Stomach smooth muscle (tissue), 2 donors: ENCODE data around the gene RBM18.

Source experiments
- H3K27ac ChIP-seq: one replicate; pipeline ENCODE4 v1.7.0; 2013; ENCODE audit warnings: mild to moderate bottlenecking, low read length, inconsistent platforms
- H3K27me3 ChIP-seq, 2 donors: one replicate each; pipeline ENCODE4 v1.7.0; 2013; ENCODE audit warnings: low read length in 2 of 2; ENCODE audit not compliant: insufficient read depth in 2 of 2, control insufficient read depth in 1 of 2
- H3K36me3 ChIP-seq, 2 donors: one replicate each; pipeline ENCODE4 v1.7.0; 2013; ENCODE audit warnings: low read length in 2 of 2; ENCODE audit not compliant: control insufficient read depth in 2 of 2, insufficient read depth in 2 of 2
- H3K4me1 ChIP-seq: one replicate; pipeline ENCODE4 v1.7.0; 2013; ENCODE audit warnings: low read length; ENCODE audit not compliant: control insufficient read depth, insufficient read depth
- H3K4me3 ChIP-seq, 2 donors: one replicate each; pipeline ENCODE4 v1.7.0; 2013; ENCODE audit warnings: low read length in 2 of 2
- H3K9ac ChIP-seq, 2 donors: one replicate each; pipeline ENCODE4 v1.7.0; 2013; ENCODE audit warnings: low read length in 2 of 2, mild to moderate bottlenecking in 1 of 2
- H3K9me3 ChIP-seq, 2 donors: one replicate each; pipeline ENCODE4 v1.7.0; 2013; ENCODE audit warnings: low read length in 2 of 2; ENCODE audit not compliant: control insufficient read depth in 2 of 2
- donor health status: healthy.
- donor health status: Pancreatic carcinoma.

The RBM18 gene

DNA sequence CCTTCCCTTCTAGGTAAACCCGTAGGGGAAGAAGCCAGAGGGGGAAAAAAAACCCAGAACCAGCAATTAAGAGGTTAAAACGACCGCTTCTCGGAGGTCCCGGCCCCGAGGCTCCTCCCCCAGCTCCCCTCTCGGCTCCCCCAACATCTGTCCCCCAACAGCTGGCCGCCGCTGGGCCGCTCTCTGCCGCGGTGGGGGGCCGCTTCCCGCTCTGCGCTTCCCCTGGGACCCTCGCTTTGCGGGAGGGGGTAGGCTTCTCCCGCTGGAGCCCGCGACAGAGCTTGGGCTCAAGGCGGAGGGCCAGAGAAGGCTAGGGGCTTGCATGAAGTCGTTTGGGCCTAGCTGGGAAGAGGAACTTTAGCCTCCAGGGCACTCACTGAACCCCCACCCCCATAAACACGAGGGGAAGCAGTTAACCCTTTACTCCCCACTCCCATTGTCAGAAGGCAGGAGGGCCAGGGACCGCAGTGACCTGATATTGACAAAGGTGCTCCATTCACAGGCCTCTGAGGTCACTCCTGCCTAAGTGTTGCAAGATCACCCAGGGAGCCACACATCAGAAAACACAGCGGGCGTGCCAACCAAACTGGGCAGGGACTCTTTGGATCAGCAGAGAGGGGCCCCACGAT lies 43.3 kb downstream of the RBM18 start:
- Histone ChIP-seq H3K4me1 (peaks cover 27% of the 10 kb centered on the region), H3K27me3 (peaks cover 76 to 77% of the 10 kb centered on the region in 2 donors), H3K9me3 (no peaks in the 10 kb centered on the region), H3K9ac (no peak overlapping the region), H3K36me3 (no peaks in the 10 kb centered on the region), H3K27ac (no peak overlapping the region), H3K4me3 (no peak overlapping the region)

DNA sequence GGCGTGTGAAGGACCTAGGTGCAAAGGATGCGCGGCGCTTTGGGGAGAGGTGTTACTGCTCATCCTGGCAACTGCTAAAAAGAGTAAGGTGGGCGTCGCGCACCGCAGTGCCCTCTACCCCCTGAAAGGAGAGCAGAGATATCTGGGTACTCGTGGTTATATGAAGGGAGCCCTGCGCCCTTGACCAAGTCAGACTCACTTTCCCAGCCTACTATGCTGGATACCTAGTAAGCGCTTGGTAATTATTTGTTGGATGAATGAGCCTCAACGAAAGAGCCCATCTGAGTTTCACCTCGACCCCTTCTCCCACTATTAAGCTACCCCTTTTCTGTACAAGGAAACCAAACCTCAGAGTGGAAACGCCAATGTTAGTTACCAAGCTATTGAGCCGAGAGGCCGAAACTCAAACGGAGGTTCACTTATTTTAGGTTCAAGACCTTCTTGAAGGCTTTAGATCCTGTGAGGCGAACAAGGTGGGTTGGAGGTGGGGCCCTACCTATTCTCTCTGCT lies 43.9 kb downstream of the RBM18 start:
- no peak overlapping the region for H3K27ac ChIP-seq
- H3K4me3 ChIP-seq, result peak overlapping the region in 1 of 2 donors; percentile 8
- H3K36me3 ChIP-seq, result no peaks in the 10 kb centered on the region
- H3K9ac ChIP-seq, result no peak overlapping the region
- H3K4me1 ChIP-seq, result peaks cover 22% of the 10 kb centered on the region
- H3K9me3 ChIP-seq, result no peaks in the 10 kb centered on the region
- peaks cover 76 to 77% of the 10 kb centered on the region in 2 donors for H3K27me3 ChIP-seq

DNA sequence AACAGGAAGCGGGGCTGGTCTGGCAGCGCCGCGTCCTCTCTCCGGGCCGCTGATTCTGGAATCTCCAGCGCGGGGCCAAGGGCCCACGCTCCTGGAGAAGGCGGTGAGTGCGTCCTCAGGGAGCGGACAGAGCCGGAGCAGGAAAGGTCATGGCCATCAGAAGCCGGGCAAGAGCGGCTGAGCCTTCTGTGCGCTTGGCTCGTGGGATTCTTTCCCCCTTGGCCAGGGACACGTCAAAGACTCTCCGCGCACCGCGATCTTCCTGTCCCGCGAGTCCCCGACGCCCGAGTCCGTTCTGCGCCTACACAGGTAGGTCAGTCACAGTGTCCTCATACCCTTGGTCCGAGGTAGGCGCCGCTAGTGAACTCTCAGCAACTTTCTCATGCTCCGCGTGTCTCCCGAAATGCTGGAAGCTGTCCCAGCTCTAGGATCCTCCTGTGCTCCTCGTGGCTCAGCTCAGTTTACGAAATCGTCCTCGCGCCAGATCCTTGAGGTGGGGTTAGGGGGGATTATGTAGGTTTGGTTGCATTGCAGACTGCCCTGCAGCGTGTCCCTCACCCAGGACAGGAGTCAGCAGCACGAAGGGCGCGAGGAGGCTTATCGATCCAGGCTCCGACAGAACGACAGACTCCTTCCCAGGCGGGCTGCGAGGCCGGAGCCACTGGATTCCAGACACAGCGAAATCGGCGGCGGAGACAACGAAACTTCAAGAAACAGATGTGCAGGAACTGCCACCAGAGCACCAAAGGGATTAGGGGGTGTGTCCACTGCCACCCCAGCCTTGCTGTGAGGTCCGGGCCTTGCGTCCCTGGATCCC lies 44.6 kb downstream of the RBM18 start:
- peak overlapping the region in 1 of 2 donors; percentile 40 for H3K4me3 ChIP-seq
- H3K9me3 ChIP-seq, result no peaks in the 10 kb centered on the region
- peaks cover 74 to 76% of the 10 kb centered on the region in 2 donors for H3K27me3 ChIP-seq
- no peak overlapping the region for H3K27ac ChIP-seq
- H3K36me3 ChIP-seq, result no peaks in the 10 kb centered on the region
- no peak overlapping the region for H3K9ac ChIP-seq
- H3K4me1 ChIP-seq, result peaks cover 19% of the 10 kb centered on the region

DNA sequence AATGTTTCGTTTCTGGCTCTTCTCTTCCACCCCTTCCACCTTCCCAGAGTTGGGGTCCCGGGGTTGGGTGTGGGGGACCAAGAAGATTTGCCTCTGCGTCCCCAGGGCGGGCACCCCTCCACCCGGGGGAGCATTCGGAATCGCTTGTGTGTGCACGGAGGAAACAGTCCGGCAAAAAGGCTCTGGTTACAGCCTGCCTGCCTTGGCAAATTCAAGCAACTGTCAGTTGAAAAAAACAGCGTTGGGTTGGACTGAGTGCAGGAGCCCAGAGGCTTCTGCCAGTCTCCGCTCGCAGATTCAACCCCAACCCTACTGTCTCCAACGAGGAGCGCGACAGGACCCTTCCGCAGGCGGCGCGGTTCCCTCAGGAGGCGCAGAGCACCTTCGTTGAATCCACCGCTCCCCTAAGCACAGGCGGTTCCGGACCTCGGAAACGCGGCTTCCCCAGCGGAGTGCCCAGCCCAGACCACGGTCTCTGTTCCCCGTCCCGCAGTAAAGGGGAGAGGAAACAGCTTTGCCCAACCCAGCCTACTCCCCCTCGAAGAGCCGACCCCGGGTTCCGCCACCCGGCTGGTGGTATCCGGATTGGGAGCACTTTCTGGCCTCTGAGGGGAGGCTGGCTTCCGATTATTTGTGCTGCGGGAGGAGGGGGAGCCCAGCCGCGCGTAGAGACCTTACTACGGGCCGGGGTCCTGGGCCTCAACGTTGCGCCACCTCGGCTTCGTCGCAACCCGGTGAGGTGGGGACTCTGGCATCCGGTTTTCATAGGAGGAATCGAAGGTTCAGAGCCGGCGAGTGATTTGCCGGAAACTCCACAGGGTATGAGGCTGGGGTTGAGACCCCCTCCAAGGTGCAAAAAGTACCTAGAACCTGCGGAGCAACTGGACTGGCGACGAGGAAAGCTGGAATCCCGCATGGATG lies 45.4 kb downstream of the RBM18 start:
- Histone ChIP-seq H3K27ac (no peak overlapping the region), H3K9ac (no peak overlapping the region), H3K4me1 (peaks cover 21% of the 10 kb centered on the region), H3K27me3 (peaks cover 70 to 71% of the 10 kb centered on the region in 2 donors), H3K4me3 (peak overlapping the region in 1 of 2 donors; percentile 35), H3K9me3 (no peaks in the 10 kb centered on the region), H3K36me3 (no peaks in the 10 kb centered on the region)

DNA sequence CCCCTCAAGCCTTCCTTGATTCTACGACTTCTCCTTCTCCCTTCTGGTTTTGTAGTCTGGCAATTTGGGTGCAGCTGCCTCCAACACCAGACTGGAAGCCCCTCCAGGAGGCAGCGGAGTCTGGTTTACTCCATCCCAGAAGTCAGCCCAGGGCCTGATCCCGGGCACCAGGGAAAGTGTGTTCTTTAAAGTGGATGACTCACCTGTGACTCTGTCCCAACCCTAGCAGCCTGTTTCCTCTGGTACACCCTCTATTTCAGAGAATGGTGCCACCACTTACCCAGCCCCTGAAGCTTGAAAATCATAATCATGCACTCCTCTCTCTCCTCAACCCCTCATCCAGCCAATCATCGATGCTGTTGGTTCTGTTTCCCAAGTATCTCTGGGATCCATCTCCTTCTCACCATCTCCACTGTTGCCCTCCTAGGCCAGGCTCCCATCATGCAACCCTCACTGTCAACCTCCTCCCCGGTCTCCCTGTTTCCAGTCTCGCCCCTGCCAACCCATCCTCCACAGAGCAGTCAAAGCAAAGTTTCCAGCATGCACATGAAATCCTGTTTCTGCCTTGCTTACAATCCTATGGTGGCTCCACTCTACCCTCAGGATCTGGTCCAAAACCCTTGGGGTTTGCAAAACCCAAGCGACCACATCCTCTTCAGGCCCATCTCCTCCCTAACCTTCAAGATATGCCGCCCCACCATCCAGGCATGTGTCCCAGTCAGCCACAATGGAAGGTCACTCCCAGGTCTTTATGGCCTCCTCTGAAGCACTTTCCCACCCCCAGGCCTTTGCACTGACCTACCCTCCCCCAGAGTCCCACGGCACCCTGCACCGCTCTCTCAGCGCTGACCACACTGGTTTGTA lies 46.3 kb downstream of the RBM18 start:
- H3K36me3 ChIP-seq, result no peaks in the 10 kb centered on the region
- H3K4me3 ChIP-seq, result no peak overlapping the region
- peaks cover 71 to 78% of the 10 kb centered on the region in 2 donors for H3K27me3 ChIP-seq
- peaks cover 29% of the 10 kb centered on the region for H3K4me1 ChIP-seq
- H3K9me3 ChIP-seq, result no peaks in the 10 kb centered on the region
- H3K27ac ChIP-seq, result no peak overlapping the region
- no peak overlapping the region for H3K9ac ChIP-seq

DNA sequence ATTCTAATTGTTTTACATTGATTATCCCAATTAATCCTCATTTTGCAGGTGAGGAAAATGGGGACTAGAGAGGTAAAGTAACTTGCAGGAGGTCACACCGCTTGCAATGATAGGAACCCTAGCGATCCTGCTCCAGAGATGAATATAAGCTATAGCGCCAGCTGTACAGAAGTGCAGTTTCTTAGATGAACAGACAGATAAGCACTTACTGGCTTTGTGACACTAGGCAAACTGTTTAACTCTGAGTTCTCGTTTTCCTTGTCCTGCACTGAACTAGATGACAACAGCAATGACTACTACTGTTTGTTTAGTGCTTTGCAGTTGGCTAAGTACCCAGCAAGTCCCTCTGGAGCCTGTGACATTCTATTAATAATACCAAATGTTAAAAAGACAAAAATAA lies 47.0 kb downstream of the RBM18 start:
- H3K4me1 ChIP-seq, result peaks cover 32% of the 10 kb centered on the region
- no peaks in the 10 kb centered on the region for H3K36me3 ChIP-seq
- no peak overlapping the region for H3K9ac ChIP-seq
- H3K27me3 ChIP-seq, result peaks cover 73 to 85% of the 10 kb centered on the region in 2 donors
- H3K27ac ChIP-seq, result no peak overlapping the region
- H3K4me3 ChIP-seq, result no peak overlapping the region
- H3K9me3 ChIP-seq, result no peaks in the 10 kb centered on the region

DNA sequence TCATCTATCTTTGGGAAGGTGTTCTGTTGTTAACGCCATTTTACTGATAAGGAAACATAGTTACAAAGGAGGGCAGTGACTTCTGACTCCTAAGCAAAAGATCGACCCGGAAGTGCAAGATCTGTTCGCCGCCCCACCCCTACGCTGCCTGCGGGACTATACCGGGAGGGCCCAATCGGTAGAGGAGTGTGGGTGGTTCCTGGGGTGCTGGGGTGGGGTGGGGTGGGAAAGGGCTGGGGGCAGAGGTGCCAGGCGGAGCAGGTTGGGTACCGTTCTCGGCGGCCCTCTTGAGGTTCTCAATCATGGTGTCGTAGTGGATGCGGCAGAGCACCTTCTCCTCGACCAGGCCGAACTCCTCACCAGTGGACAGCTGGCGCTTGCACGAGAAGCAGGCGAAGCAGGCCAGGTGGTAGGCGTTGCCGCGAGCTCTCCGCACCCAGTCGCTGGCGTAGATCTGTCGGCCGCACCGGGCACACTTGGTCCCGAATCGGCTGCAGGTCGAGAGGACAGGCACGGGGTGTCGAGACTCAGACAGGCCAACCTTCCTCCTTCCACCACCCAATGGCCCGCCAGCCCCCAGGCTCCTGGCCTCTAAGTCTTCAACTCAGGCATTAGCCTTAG lies 47.7 kb downstream of the RBM18 start:
- Histone ChIP-seq H3K4me3 (no peak overlapping the region), H3K9me3 (no peaks in the 10 kb centered on the region), H3K27me3 (peaks cover 68 to 84% of the 10 kb centered on the region in 2 donors), H3K27ac (no peak overlapping the region), H3K4me1 (peaks cover 32% of the 10 kb centered on the region), H3K36me3 (no peaks in the 10 kb centered on the region), H3K9ac (no peak overlapping the region)

DNA sequence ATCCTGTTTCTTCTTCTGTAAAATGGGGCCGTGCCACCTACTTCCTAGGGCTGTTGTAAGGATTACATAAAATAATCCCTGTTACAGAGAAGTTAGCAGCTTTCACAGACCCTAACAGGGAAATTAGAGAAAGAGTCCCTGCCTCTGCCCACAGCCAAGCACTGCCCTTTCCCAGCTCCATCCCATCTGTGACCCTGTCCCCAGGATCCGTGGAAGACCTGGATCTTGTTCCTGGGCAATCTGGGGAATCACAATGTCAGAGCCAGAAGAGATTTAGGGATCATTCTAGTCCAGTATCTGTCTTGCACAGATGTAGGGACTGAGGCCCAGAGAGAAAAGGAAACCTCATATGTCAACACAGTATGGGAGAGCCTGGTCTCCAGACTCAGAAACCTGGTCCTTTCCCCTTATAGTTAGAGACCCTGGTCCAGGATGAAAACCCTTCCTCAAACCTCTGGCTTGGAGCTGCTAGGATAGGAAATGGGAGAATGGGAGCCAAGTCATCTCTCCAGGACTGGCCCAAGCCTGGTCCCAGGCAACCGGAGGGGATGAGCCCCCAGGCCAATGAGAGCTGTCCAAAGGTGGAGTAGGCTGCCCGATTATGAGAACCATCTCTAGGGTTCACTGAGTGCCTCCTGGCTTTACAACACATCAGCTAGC lies 48.4 kb downstream of the RBM18 start:
- Histone ChIP-seq H3K27ac (no peak overlapping the region), H3K36me3 (no peaks in the 10 kb centered on the region), H3K4me1 (peaks cover 32% of the 10 kb centered on the region), H3K27me3 (peaks cover 65 to 84% of the 10 kb centered on the region in 2 donors), H3K9ac (no peak overlapping the region), H3K4me3 (no peak overlapping the region), H3K9me3 (no peaks in the 10 kb centered on the region)

DNA sequence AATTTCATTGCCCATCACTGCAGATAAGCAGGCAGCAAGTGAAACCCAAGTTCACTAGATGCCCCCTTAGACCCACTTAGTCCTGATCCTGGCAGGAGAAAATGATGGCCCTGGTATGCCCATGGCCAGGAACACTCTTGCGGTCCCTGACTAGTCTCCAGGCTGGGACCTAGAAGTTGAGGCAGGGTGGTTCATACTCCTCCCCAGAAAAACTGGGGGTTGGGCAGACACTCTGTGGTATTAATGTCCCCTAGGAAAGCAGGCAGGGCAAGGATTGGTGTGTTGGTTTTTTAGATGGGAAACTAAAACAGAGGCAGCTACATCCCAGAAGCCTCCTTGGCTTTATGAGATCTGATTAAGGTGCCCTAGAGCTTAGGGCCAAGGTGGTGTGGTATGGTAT lies 49.0 kb downstream of the RBM18 start:
- Histone ChIP-seq H3K36me3 (no peaks in the 10 kb centered on the region), H3K4me1 (peaks cover 32% of the 10 kb centered on the region), H3K27ac (no peak overlapping the region), H3K9ac (no peak overlapping the region), H3K4me3 (no peak overlapping the region), H3K9me3 (no peaks in the 10 kb centered on the region), H3K27me3 (peaks cover 63 to 83% of the 10 kb centered on the region in 2 donors)
